HepG2 (cell line): ENCODE results near the gene FXYD6. TPM values are rescaled to one million over a fixed set of nuclear protein-coding genes. Genes with fewer than 3 reads are reported as not detected.

Experiments used
- ATAC-seq: fragments of 200-7000 bp; cut with Tn5 transposase; 3 replicates; pipeline ENCODE4 v1.9.1; 2020; ENCODE audit warnings: mild to moderate bottlenecking, moderate library complexity
- BruUV-seq: library from RNA; stranded (reverse); fragments of 400-500 nt; replicated peaks from 2 replicates; lab custom pipeline; 2021; lab: Mats Ljungman, UMichigan
- CTCF ChIA-PET: fragments of 300-600 bp; formaldehyde crosslinking; extraction: SDS; loops from one replicate; lab custom pipeline; 2021; ENCODE audit warnings: low total read pairs, inconsistent platforms, low intra/inter-chr PET ratio; lab: Yijun Ruan, JAX
- POLR2A ChIA-PET: fragments of 350-600 bp; sonication (Branson Sonifier 250); formaldehyde crosslinking; loops from one replicate; lab custom pipeline; 2020; ENCODE audit warnings: antibody characterized with exemption, inconsistent platforms; lab: Yijun Ruan, JAX
- DNase-seq: peaks from one replicate; pipeline ENCODE4 v3.0.0-alpha.2; 2015; ENCODE audit warnings: low spot score
- FAIRE-seq: peaks from 3 replicates; lab custom pipeline; 2011; peaks lifted over from hg19 to GRCh38; lab: Jason Lieb, UNC
- H2AFZ ChIP-seq: one replicate; pipeline ENCODE4 v1.6.1; 2011; ENCODE audit warnings: low read length, inconsistent platforms
- H3K27ac ChIP-seq: fragments of 300-600 bp; 3 replicates; pipeline ENCODE4 v1.8.0; 2011; ENCODE audit warnings: mixed run types, mild to moderate bottlenecking, mixed read lengths, low read length, inconsistent platforms; ENCODE audit not compliant: insufficient read depth; ENCODE audit errors: extremely low read length
- H3K27me3 ChIP-seq, 2 experiments: fragments of 200-600 bp in 1 of 2; 2 replicates in 1 of 2; 3 replicates in 1 of 2; pipeline versions ENCODE4 v1.6.0 to v1.8.0; 2011; ENCODE audit warnings: low read length in 2 of 2, mild to moderate bottlenecking in 2 of 2, moderate library complexity in 2 of 2, inconsistent platforms in 1 of 2; ENCODE audit not compliant: insufficient read depth in 2 of 2, control insufficient read depth in 1 of 2
- H3K36me3 ChIP-seq, 2 experiments: fragments of 200-600 bp in 1 of 2; replicated peaks in 1 of 2; 2 replicates in 1 of 2; 3 replicates in 1 of 2; pipeline versions ENCODE4 v1.5.1 to v1.8.0; 2011; ENCODE audit warnings: low read length in 2 of 2, inconsistent platforms in 1 of 2; ENCODE audit not compliant: insufficient read depth in 2 of 2, control insufficient read depth in 1 of 2
- H3K4me1 ChIP-seq: 2 replicates; pipeline ENCODE4 v1.5.1; 2012; ENCODE audit warnings: low read length, inconsistent platforms; ENCODE audit not compliant: insufficient read depth
- H3K4me2 ChIP-seq: 2 replicates; pipeline ENCODE4 v1.6.0; 2011; ENCODE audit warnings: low read depth, low read length, inconsistent platforms
- H3K4me3 ChIP-seq, 3 experiments: fragments of 200-600 bp in 1 of 3; sonication (generic), shearing (Covaris generic) in 1 of 3; replicated peaks in 1 of 3; 2 replicates each; pipeline ENCODE4 v1.5.1; 2011 to 2016; ENCODE audit warnings: low read length in 3 of 3, inconsistent platforms in 2 of 3, low read depth in 2 of 3, mild to moderate bottlenecking in 2 of 3, control low read depth in 1 of 3, mixed read lengths in 1 of 3; ENCODE audit not compliant: insufficient read depth in 1 of 3
- H3K79me2 ChIP-seq: one replicate; pipeline ENCODE4 v1.6.1; 2011; ENCODE audit warnings: low read length, inconsistent platforms; ENCODE audit not compliant: insufficient read depth
- H3K9ac ChIP-seq: 2 replicates; pipeline ENCODE4 v1.6.0; 2011; ENCODE audit warnings: mild to moderate bottlenecking, low read depth, low read length, inconsistent platforms; ENCODE audit not compliant: insufficient read depth
- H3K9me3 ChIP-seq: 2 replicates; pipeline ENCODE4 v1.5.1; 2012; ENCODE audit warnings: mild to moderate bottlenecking, low read length
- H4K20me1 ChIP-seq: 2 replicates; pipeline ENCODE4 v1.6.0; 2011; ENCODE audit warnings: inconsistent platforms, mild to moderate bottlenecking, low read length, moderate library complexity; ENCODE audit not compliant: insufficient read depth
- HNF4A ChIP-seq: sonication (generic); formaldehyde crosslinking; IDR thresholded peaks from 2 replicates; pipeline ENCODE4 v1.4.0; 2020; ENCODE audit warnings: missing genetic modification reagents
- NKX3-1 ChIP-seq: sonication (generic); formaldehyde crosslinking; IDR thresholded peaks from 2 replicates; pipeline ENCODE4 v1.5.0; 2020; ENCODE audit warnings: missing genetic modification reagents
- RBAK ChIP-seq: sonication (generic); formaldehyde crosslinking; IDR thresholded peaks from 2 replicates; pipeline ENCODE4 v1.5.1; 2020; ENCODE audit warnings: mild to moderate bottlenecking, missing genetic modification reagents
- THAP11 ChIP-seq: IDR thresholded peaks from 2 replicates; pipeline ENCODE4 v1.6.1; 2016; ENCODE audit warnings: missing biosample characterization, missing genetic modification reagents
- ZNF329 ChIP-seq: sonication (generic); formaldehyde crosslinking; IDR thresholded peaks from 2 replicates; pipeline ENCODE4 v1.9.0; 2021; ENCODE audit warnings: low read depth, mild to moderate bottlenecking, missing genetic modification reagents
- ZNF382 ChIP-seq: sonication (generic); formaldehyde crosslinking; IDR thresholded peaks from 2 replicates; pipeline ENCODE4 v1.5.0; 2020; ENCODE audit warnings: missing genetic modification reagents, mild to moderate bottlenecking, borderline replicate concordance
- ZNF543 ChIP-seq: sonication (generic); formaldehyde crosslinking; IDR thresholded peaks from 2 replicates; pipeline ENCODE4 v1.4.0; 2020; ENCODE audit warnings: mild to moderate bottlenecking, missing genetic modification reagents
- ZNF749 ChIP-seq: sonication (generic); formaldehyde crosslinking; IDR thresholded peaks from 2 replicates; pipeline ENCODE4 v1.8.0; 2022; ENCODE audit warnings: mild to moderate bottlenecking, missing genetic modification reagents, moderate library complexity, borderline replicate concordance
- WGBS: methylation state at CpG from one replicate; pipeline ENCODE4 v1.1.6; 2017; ENCODE audit warnings: low lambda C conversion rate; 5-methylcytosine and 5-hydroxymethylcytosine counted together
- in situ Hi-C: cut with HindIII; loops from 2 replicates; pipeline ENCODE4 v1.10.0; 2017; ENCODE audit warnings: low pct_unique_long_range_greater_than_20kb; ENCODE audit not compliant: extremely low pct_ligation_motif_present
- intact Hi-C: fragments of 100-400 bp; cut with micrococcal nuclease; formaldehyde crosslinking; loops from one replicate; pipeline ENCODE4 v1.10.0; 2022; ENCODE audit not compliant: unreplicated experiment
- polyA plus RNA-seq, 8 experiments: library from polyadenylated mRNA; depleted of rRNA in 3 of 8; stranded (reverse) in 7 of 8; unstranded in 1 of 8; fragments of >200 nt; fragmentation: Illumina TruSeq in 4 of 8; extraction: Trizol in 4 of 8; gene quantifications; 2 replicates each; pipeline versions ENCODE4 v1.2.1 to v1.2.3, GENCODE V29; 2011 to 2016; ENCODE audit warnings: low read depth in 4 of 8, missing spikeins in 1 of 8, mixed read lengths in 1 of 8; ENCODE audit not compliant: insufficient read depth in 1 of 8
- total RNA-seq, 5 experiments: library from RNA; depleted of rRNA; stranded (reverse); fragments of >200 nt; fragmentation: Illumina TruSeq; extraction: Trizol; gene quantifications; 2 replicates each; pipeline ENCODE4 v1.2.3, GENCODE V29; 2016; ENCODE audit warnings: low read depth in 1 of 5
- TF ChIP-seq, protein P1 (sequence below): sonication (generic); formaldehyde crosslinking; IDR thresholded peaks from 2 replicates; pipeline ENCODE4 v1.4.0; 2020; ENCODE audit warnings: missing genetic modification reagents, borderline replicate concordance
- TF ChIP-seq, protein P2 (sequence below): sonication (generic); formaldehyde crosslinking; IDR thresholded peaks from 2 replicates; pipeline ENCODE4 v1.8.1; 2022; ENCODE audit warnings: mild to moderate bottlenecking, missing genetic modification reagents
- TF ChIP-seq, protein P3 (sequence below): sonication (generic); formaldehyde crosslinking; IDR thresholded peaks from 2 replicates; pipeline ENCODE4 v1.4.0; 2020; ENCODE audit warnings: mild to moderate bottlenecking, missing genetic modification reagents

FXYD6 gene
- total and polyA plus RNA-seq, 2 of the 13 experiments (the other 11 are each of a cell fraction or from before 2014, with no cell fraction given) = not detected

DNA sequence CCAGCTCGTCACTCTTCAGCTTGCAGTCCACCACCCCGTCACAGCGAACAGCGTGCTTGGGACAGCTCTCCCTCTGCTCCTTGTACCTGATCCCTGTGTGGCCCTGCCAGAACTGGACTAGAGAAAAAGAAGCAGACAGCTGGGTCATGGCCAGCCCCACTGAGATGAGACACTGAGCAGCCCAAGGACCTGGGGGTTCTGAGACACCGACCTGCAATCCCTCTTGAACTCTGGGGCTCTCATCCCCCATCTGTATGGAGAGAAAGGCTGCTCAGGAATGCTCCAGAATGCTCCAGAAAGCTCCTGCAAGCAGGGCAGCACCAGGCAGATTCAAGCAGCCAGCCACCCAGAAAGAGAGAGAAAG lies 37.9 kb upstream of the FXYD6 start (continued):
- TF ChIP-seq, protein P1, sequence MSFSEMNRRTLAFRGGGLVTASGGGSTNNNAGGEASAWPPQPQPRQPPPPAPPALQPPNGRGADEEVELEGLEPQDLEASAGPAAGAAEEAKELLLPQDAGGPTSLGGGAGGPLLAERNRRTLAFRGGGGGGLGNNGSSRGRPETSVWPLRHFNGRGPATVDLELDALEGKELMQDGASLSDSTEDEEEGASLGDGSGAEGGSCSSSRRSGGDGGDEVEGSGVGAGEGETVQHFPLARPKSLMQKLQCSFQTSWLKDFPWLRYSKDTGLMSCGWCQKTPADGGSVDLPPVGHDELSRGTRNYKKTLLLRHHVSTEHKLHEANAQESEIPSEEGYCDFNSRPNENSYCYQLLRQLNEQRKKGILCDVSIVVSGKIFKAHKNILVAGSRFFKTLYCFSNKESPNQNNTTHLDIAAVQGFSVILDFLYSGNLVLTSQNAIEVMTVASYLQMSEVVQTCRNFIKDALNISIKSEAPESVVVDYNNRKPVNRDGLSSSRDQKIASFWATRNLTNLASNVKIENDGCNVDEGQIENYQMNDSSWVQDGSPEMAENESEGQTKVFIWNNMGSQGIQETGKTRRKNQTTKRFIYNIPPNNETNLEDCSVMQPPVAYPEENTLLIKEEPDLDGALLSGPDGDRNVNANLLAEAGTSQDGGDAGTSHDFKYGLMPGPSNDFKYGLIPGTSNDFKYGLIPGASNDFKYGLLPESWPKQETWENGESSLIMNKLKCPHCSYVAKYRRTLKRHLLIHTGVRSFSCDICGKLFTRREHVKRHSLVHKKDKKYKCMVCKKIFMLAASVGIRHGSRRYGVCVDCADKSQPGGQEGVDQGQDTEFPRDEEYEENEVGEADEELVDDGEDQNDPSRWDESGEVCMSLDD (CRISPR knock-in tag) = no peak
- TF ChIP-seq ZNF329 (CRISPR knock-in tag) (no peak), THAP11 (CRISPR knock-in tag) (no peak), ZNF382 (no peak), HNF4A (CRISPR knock-in tag) (no peak)
- TF ChIP-seq, protein P2, sequence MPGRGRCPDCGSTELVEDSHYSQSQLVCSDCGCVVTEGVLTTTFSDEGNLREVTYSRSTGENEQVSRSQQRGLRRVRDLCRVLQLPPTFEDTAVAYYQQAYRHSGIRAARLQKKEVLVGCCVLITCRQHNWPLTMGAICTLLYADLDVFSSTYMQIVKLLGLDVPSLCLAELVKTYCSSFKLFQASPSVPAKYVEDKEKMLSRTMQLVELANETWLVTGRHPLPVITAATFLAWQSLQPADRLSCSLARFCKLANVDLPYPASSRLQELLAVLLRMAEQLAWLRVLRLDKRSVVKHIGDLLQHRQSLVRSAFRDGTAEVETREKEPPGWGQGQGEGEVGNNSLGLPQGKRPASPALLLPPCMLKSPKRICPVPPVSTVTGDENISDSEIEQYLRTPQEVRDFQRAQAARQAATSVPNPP (CRISPR knock-in tag) = no peak

DNA sequence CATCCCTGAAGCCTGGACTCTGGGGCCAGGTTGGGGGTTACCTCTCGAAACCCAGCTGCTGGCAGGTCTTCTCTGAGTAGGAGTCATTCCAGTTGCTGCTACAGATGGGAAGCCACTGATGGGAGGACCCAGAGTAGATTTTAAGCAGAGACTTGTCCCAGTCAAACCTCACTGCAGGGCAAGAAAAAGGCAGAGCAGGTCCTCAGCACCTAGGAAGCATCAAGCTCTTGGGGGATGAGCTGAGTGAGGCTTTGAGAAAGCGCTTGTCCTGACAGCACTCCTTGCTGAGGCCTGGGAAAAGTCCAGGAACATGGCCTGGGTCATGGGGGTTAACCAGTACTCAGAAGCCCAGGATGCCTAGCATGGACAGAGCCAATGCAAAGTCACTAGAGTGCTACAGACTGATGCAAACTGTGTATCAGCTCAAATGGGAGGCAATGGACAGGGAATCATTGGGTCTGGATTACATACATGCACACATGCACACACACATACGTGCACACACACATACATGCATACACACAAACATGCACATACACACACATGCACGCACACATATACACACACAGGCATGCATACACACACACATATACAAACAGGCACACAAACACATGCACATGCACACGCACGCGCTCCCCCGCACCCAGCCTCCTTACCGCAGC lies 37.4 kb upstream of the FXYD6 start:
- no peaks in the 10 kb centered on the region for H3K9me3 ChIP-seq
- CTCF ChIA-PET = no interaction called here
- BruUV-seq = no TSS peak
- no peaks in the 10 kb centered on the region for H3K4me1 ChIP-seq
- in situ Hi-C loops (no loop called here), intact Hi-C loops (no loop called here)
- peaks cover 3 to 70% of the 10 kb centered on the region in 2 experiments for H3K27me3 ChIP-seq
- FAIRE-seq (no peak), DNase-seq (no peak), ATAC-seq (no peak)
- no peak overlapping the region for H3K4me3 ChIP-seq
- no peaks in the 10 kb centered on the region for H3K79me2 ChIP-seq
- no peak overlapping the region for H2AFZ ChIP-seq
- H3K9ac ChIP-seq = no peak overlapping the region
- POLR2A ChIA-PET = no interaction called here
- H3K4me2 ChIP-seq = no peak overlapping the region
- 55% methylated on average over 8 of the region's 9 CpGs for WGBS
- H3K36me3 ChIP-seq = no peaks in the 10 kb centered on the region
- no peaks in the 10 kb centered on the region for H4K20me1 ChIP-seq
- no peak overlapping the region for H3K27ac ChIP-seq
- TF ChIP-seq ZNF543 (CRISPR knock-in tag) (no peak), RBAK (CRISPR knock-in tag) (no peak), ZNF749 (CRISPR knock-in tag) (no peak), NKX3-1 (CRISPR knock-in tag) (no peak)
- TF ChIP-seq, protein P3, sequence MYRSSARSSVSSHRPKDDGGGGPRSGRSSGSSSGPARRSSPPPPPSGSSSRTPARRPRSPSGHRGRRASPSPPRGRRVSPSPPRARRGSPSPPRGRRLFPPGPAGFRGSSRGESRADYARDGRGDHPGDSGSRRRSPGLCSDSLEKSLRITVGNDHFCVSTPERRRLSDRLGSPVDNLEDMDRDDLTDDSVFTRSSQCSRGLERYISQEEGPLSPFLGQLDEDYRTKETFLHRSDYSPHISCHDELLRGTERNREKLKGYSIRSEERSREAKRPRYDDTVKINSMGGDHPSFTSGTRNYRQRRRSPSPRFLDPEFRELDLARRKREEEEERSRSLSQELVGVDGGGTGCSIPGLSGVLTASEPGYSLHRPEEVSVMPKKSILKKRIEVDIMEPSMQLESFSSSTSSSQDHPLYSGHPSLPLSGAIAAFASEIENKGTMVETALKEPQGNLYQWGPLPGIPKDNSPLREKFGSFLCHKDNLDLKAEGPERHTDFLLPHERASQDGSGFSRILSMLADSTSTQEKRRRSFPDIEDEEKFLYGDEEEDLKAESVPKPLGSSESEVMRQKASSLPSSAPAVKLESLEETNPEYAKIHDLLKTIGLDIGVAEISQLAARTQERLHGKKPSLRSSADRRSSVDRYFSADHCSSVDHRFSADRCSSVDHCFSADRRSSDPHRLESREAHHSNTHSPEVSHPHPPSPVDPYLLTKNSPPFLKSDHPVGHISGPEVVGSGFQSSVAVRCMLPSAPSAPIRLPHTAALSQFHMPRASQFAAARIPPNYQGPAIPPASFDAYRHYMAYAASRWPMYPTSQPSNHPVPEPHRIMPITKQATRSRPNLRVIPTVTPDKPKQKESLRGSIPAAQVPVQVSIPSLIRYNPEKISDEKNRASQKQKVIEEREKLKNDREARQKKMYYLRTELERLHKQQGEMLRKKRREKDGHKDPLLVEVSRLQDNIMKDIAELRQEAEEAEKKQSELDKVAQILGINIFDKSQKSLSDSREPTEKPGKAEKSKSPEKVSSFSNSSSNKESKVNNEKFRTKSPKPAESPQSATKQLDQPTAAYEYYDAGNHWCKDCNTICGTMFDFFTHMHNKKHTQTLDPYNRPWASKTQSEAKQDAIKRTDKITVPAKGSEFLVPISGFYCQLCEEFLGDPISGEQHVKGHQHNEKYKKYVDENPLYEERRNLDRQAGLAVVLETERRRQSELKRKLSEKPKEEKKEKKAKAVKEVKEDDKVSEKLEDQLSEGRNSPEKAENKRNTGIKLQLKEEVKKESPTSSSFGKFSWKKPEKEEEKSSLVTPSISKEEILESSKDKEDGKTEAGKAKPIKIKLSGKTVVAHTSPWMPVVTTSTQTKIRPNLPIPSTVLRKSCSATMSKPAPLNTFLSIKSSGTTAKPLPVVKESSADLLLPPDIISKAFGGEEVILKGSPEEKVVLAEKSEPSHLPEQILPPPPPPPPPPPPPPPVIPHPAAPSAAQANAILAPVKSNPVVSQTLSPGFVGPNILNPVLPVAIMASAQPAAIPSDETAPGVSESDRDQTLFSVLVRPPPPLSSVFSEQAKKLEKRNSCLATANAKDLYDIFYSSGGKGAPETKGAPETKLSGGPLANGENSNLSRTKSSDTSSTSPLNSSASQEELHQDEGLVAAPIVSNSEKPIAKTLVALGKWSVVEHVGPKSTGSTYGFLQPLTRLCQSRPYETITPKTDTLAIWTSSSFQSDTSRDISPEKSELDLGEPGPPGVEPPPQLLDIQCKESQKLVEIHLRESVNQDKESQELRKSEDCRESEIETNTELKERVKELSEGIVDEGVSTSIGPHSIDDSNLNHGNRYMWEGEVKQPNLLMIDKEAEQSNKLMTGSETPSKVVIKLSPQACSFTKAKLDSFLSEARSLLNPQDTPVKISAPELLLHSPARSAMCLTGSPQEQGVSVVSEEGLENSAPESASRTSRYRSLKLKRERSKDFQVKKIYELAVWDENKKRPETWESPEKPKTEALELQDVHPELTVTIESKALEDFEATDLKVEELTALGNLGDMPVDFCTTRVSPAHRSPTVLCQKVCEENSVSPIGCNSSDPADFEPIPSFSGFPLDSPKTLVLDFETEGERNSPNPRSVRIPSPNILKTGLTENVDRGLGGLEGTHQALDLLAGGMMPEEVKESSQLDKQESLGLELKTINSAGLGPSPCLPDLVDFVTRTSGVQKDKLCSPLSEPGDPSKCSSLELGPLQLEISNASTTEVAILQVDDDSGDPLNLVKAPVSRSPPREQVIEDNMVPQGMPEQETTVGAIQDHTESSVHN (CRISPR knock-in tag) = no peak
